MCF 10A (cell line): ENCODE data around the gene DBN1. TPM values are rescaled to one million over a fixed set of nuclear protein-coding genes. Genes with fewer than 3 reads are reported as not detected.

Source experiments
- BruUV-seq: library from RNA; stranded (reverse); fragments of 400-500 nt; replicated peaks from 2 replicates; lab custom pipeline; 2021; lab: Mats Ljungman, UMichigan
- CTCF ChIA-PET: fragments of 300-600 bp; sonication (Branson Sonifier 250); formaldehyde crosslinking; extraction: SDS; loops from one replicate; lab custom pipeline; 2021; ENCODE audit warnings: antibody characterized with exemption, inconsistent platforms; lab: Yijun Ruan, JAX
- POLR2A ChIA-PET: fragments of 300-600, 350-650 bp; sonication (Branson Sonifier 250); formaldehyde crosslinking; extraction: SDS; loops from one replicate; lab custom pipeline; 2020; ENCODE audit warnings: antibody characterized with exemption, inconsistent platforms; lab: Yijun Ruan, JAX
- DNase-seq: peaks from one replicate; pipeline ENCODE4 v3.0.0-alpha.2; 2018; ENCODE audit not compliant: unreplicated experiment
- H3K27ac Mint-ChIP-seq: one replicate; pipeline ENCODE4 v1.8.0; 2022; ENCODE audit warnings: mild to moderate bottlenecking, low read depth, mixed read lengths; ENCODE audit not compliant: unreplicated experiment
- H3K27me3 Mint-ChIP-seq: one replicate; pipeline ENCODE4 v1.8.0; 2022; ENCODE audit warnings: mixed read lengths; ENCODE audit not compliant: insufficient read depth, unreplicated experiment
- H3K36me3 Mint-ChIP-seq: one replicate; pipeline ENCODE4 v1.8.0; 2022; ENCODE audit warnings: mild to moderate bottlenecking, moderate library complexity, mixed read lengths; ENCODE audit not compliant: insufficient read depth, unreplicated experiment
- H3K4me1 Mint-ChIP-seq: one replicate; pipeline ENCODE4 v1.8.0; 2022; ENCODE audit warnings: mixed read lengths; ENCODE audit not compliant: insufficient read depth, unreplicated experiment
- H3K4me3 Mint-ChIP-seq: one replicate; pipeline ENCODE4 v1.8.0; 2022; ENCODE audit warnings: mild to moderate bottlenecking, moderate library complexity, mixed read lengths; ENCODE audit not compliant: unreplicated experiment
- H3K9me3 Mint-ChIP-seq: one replicate; pipeline ENCODE4 v1.8.0; 2022; ENCODE audit warnings: mixed read lengths; ENCODE audit not compliant: unreplicated experiment
- CTCF ChIP-seq: fragments of 200-600 bp; IDR thresholded peaks from one replicate; pipeline ENCODE4 v1.8.0; 2022; ENCODE audit warnings: antibody characterized with exemption, mild to moderate bottlenecking; ENCODE audit not compliant: unreplicated experiment
- intact Hi-C: fragments of 100-400 bp; cut with micrococcal nuclease; formaldehyde crosslinking; loops from 2 replicates; pipeline ENCODE4 v1.14.1; 2022
- total RNA-seq: library from RNA; stranded (reverse); gene quantifications from 2 replicates; pipeline ENCODE4 v1.2.3, GENCODE V29; 2022

DBN1 gene
- total RNA-seq, 1 experiment from 2014 or later = 165 TPM

DNA sequence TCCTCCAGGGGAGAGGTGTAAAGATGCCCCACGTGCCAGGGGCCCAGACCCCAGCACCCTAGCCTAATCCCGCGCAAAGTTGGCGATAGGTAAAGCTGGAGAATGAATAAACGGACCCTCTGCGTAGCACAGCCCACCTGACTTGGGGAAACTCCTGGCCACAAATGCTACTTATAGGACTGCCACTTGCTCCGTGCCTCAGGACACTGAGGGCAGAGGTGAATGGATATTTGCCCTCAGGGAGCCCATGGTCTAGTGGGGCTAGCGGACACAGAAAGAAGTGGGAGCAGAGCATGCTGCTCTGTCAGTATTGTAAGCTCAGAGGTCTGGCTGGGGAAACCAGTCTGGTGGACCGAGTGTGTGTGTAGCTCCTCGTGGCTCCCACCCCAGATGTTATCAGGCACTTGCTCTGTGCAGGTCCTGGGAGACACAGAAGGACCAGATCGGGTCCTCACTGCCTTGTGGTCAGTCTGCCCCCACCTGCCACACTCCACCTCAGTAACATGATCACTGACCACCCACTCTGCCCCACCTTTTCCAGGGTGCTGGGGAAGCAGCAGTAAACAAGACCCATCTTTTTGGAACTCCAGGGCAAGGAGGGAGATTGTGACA lies 46.1 kb downstream of the DBN1 start:
- Mint-ChIP-seq H3K9me3 (no peaks in the 10 kb centered on the region), H3K4me3 (peak overlapping the region; percentile 89), H3K27me3 (no peaks in the 10 kb centered on the region), H3K27ac (peak overlapping the region; percentile 99), H3K4me1 (peaks cover 25% of the 10 kb centered on the region), H3K36me3 (peaks cover 48% of the 10 kb centered on the region)
- ChIA-PET POLR2A (interaction anchor here (0.6 to 12.5 kb wide), 19 partner anchors 10 to 1630 kb away, joined by 3 to 217 read pairs (median 7); partner anchors contain the start of genes DDX41, PDLIM7, PRR7 and RGS14), CTCF (interaction anchor here (0.7 to 14.3 kb wide), 7 partner anchors 17 to 315 kb away, joined by 3 to 134 read pairs (median 8); partner anchors contain the start of genes F12 and PRR7)
- no peak for DNase-seq
- no peak for TF ChIP-seq CTCF
- BruUV-seq = TSS peak; percentile 64
- intact Hi-C loops = no loop called here

GRCh38 chr5:177426566-177427210 lies 46.7 kb downstream of the DBN1 start, which contains the start of gene GRK6:
Gene GRK6, plus strand, starts transcription at chr5:177426676. Its CDS starts 170 bp downstream, at chr5:177426846.
- peaks cover 44% of the 10 kb centered on the region for H3K36me3 Mint-ChIP-seq
- intact Hi-C loops = loop anchor here (1.0 kb wide), 4 partner anchors 21 to 36 kb away; no protein-coding TSS in a partner anchor
- peak within 1 kb of the TSS; percentile 99 for H3K27ac Mint-ChIP-seq
- peak; percentile 68 for DNase-seq
- no peaks in the 10 kb centered on the region for H3K9me3 Mint-ChIP-seq
- TF ChIP-seq CTCF = no peak
- peaks cover 25% of the 10 kb centered on the region for H3K4me1 Mint-ChIP-seq
- peak within 1 kb of the TSS; percentile 89 for H3K4me3 Mint-ChIP-seq
- POLR2A ChIA-PET = interaction anchor here (0.7 to 12.5 kb wide), 24 partner anchors 9 to 1038 kb away, joined by 3 to 217 read pairs (median 6); partner anchors contain the start of genes DDX41, HIGD2A, LMAN2 and NOP16
- no TSS peak for BruUV-seq
- H3K27me3 Mint-ChIP-seq = no peaks in the 10 kb centered on the region
- CTCF ChIA-PET = interaction anchor here (0.7 to 14.3 kb wide), 7 partner anchors 18 to 314 kb away, joined by 3 to 134 read pairs (median 8); partner anchors contain the start of genes F12 and PRR7

DNA sequence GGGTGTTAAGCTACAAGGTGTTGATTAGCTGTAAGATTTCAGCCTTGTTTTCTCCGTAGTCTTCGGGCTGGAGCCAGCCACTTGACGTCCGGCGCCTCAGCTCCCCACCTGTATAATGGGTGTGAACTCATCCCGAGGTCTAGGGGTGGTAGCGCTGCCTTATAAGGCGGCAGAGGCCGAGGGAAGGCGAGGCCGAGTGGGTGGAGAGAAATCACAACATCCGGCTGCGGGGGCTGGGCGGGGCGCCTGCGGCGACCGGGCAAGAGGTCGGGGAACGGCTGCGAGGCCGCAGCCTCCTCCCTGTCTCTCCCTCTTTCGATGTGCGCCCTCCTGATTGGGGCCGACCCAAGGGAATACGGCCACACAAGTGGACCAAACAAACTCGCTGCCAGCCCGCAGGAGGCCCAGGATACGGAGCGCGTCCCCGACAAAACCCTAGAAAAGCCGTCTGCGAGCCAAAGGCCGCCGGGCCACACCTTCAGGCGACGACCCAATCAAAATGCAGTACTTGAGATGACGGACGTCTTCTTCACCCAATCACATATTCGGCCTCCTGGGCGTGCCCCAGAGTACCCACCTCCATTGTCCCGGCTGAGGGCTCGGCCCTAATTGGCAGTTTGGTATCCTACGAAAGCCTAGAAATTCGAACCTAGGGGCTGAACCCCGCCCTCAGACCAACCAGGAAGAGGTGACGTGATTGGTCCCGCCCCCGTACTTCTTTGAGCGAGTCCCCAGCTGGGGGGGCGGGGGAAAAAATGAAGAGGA lies 47.5 kb downstream of the DBN1 start:
- Mint-ChIP-seq H3K27ac (peak overlapping the region; percentile 99), H3K4me1 (peaks cover 22% of the 10 kb centered on the region), H3K36me3 (peaks cover 44% of the 10 kb centered on the region), H3K9me3 (no peaks in the 10 kb centered on the region), H3K27me3 (no peaks in the 10 kb centered on the region), H3K4me3 (peak overlapping the region; percentile 89)
- no TSS peak for BruUV-seq
- intact Hi-C loops = loop anchor here (1.0 kb wide), 4 partner anchors 21 to 36 kb away; no protein-coding TSS in a partner anchor
- DNase-seq = peak; percentile 100
- CTCF ChIA-PET = interaction anchor here (0.6 to 14.3 kb wide), 7 partner anchors 9 to 601 kb away, joined by 3 to 134 read pairs (median 7); partner anchors contain the start of gene F12
- POLR2A ChIA-PET = interaction anchor here (0.7 to 12.5 kb wide), 24 partner anchors 9 to 1037 kb away, joined by 3 to 217 read pairs (median 6); partner anchors contain the start of genes DDX41, HIGD2A, LMAN2 and NOP16
- TF ChIP-seq CTCF = no peak
